Measurements from ENCODE around the gene KCNAB1.

GRCh38 chr3:156341831-156342416 is 221.5 kb downstream of the KCNAB1 start:
- TF ChIP-seq, protein P1, sequence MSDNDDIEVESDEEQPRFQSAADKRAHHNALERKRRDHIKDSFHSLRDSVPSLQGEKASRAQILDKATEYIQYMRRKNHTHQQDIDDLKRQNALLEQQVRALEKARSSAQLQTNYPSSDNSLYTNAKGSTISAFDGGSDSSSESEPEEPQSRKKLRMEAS (IDR thresholded peaks at IDR 0.05), result no peak
- TF ChIP-seq EZH2 (IDR thresholded peaks at IDR 0.05) (no peak), POLR2AphosphoS5 (IDR thresholded peaks at IDR 0.05; ENCODE audit: low read depth, low read length) (no peak), POLR2A (IDR thresholded peaks at IDR 0.05; ENCODE audit: borderline replicate concordance, extremely low read depth, insufficient read depth, insufficient read length) (no peak), TCF7L2 (IDR thresholded peaks at IDR 0.05; ENCODE audit: borderline replicate concordance, extremely low read depth, insufficient read depth, insufficient read length) (no peak), ZFX (IDR thresholded peaks at IDR 0.05) (no peak), EZH2phosphoT487 (IDR thresholded peaks at IDR 0.05; ENCODE audit: borderline replicate concordance) (no peak), YY1 (IDR thresholded peaks at IDR 0.05; ENCODE audit: extremely low read depth, insufficient replicate concordance, low read depth, low read length) (no peak)
- TF ChIP-seq, protein P2, sequence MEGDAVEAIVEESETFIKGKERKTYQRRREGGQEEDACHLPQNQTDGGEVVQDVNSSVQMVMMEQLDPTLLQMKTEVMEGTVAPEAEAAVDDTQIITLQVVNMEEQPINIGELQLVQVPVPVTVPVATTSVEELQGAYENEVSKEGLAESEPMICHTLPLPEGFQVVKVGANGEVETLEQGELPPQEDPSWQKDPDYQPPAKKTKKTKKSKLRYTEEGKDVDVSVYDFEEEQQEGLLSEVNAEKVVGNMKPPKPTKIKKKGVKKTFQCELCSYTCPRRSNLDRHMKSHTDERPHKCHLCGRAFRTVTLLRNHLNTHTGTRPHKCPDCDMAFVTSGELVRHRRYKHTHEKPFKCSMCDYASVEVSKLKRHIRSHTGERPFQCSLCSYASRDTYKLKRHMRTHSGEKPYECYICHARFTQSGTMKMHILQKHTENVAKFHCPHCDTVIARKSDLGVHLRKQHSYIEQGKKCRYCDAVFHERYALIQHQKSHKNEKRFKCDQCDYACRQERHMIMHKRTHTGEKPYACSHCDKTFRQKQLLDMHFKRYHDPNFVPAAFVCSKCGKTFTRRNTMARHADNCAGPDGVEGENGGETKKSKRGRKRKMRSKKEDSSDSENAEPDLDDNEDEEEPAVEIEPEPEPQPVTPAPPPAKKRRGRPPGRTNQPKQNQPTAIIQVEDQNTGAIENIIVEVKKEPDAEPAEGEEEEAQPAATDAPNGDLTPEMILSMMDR (IDR thresholded peaks at IDR 0.05 in 2 of 3, conservative IDR thresholded peaks at IDR 0.05 in 1 of 3; ENCODE audit: borderline replicate concordance in 1 of 3, insufficient read depth in 1 of 3, low read depth in 2 of 3, low read length in 2 of 3), result no peak
- TF ChIP-seq, protein P3, sequence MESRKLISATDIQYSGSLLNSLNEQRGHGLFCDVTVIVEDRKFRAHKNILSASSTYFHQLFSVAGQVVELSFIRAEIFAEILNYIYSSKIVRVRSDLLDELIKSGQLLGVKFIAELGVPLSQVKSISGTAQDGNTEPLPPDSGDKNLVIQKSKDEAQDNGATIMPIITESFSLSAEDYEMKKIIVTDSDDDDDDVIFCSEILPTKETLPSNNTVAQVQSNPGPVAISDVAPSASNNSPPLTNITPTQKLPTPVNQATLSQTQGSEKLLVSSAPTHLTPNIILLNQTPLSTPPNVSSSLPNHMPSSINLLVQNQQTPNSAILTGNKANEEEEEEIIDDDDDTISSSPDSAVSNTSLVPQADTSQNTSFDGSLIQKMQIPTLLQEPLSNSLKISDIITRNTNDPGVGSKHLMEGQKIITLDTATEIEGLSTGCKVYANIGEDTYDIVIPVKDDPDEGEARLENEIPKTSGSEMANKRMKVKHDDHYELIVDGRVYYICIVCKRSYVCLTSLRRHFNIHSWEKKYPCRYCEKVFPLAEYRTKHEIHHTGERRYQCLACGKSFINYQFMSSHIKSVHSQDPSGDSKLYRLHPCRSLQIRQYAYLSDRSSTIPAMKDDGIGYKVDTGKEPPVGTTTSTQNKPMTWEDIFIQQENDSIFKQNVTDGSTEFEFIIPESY (IDR thresholded peaks at IDR 0.05; ENCODE audit: extremely low read depth, insufficient replicate concordance, low read length), result no peak

Data from HCT116 (cell line).